ENCODE results near the gene LDLRAD3.

DNA sequence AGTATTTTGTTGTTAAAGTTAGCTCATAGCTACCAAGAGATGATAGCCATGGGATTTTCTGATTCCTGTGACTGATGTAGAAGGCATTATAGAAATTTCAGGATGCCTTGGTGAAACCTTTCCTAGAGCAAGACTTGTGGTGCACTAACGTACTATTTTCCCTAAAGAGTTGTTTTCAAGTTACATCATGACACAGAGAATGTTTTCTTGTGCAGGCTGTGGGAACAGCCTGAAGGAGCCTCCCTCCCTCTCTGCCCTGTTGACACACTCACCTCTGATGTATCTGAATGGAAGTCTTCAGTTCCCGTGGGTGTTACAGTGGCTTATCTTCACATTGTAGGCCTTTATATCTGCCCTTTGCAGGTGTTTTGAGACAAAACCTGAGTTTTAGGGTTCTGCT lies 121.6 kb downstream of the LDLRAD3 start:
- TF ChIP-seq, protein P1, sequence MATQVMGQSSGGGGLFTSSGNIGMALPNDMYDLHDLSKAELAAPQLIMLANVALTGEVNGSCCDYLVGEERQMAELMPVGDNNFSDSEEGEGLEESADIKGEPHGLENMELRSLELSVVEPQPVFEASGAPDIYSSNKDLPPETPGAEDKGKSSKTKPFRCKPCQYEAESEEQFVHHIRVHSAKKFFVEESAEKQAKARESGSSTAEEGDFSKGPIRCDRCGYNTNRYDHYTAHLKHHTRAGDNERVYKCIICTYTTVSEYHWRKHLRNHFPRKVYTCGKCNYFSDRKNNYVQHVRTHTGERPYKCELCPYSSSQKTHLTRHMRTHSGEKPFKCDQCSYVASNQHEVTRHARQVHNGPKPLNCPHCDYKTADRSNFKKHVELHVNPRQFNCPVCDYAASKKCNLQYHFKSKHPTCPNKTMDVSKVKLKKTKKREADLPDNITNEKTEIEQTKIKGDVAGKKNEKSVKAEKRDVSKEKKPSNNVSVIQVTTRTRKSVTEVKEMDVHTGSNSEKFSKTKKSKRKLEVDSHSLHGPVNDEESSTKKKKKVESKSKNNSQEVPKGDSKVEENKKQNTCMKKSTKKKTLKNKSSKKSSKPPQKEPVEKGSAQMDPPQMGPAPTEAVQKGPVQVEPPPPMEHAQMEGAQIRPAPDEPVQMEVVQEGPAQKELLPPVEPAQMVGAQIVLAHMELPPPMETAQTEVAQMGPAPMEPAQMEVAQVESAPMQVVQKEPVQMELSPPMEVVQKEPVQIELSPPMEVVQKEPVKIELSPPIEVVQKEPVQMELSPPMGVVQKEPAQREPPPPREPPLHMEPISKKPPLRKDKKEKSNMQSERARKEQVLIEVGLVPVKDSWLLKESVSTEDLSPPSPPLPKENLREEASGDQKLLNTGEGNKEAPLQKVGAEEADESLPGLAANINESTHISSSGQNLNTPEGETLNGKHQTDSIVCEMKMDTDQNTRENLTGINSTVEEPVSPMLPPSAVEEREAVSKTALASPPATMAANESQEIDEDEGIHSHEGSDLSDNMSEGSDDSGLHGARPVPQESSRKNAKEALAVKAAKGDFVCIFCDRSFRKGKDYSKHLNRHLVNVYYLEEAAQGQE (IDR thresholded peaks at IDR 0.05; ENCODE audit: low read depth, low read length), result no peak
- TF ChIP-seq TEAD4 (IDR thresholded peaks at IDR 0.05; ENCODE audit: borderline replicate concordance, insufficient read depth) (no peak), GABPA (IDR thresholded peaks at IDR 0.05; ENCODE audit: low read depth) (no peak), POLR2AphosphoS5 (IDR thresholded peaks at IDR 0.05; ENCODE audit: low read depth, low read length) (no peak), RFX5 (IDR thresholded peaks at IDR 0.05; ENCODE audit: low read length) (no peak), EZH2phosphoT487 (IDR thresholded peaks at IDR 0.05; ENCODE audit: borderline replicate concordance, low read depth) (no peak), TAF1 (IDR thresholded peaks at IDR 0.05; ENCODE audit: borderline replicate concordance, low read depth, low read length) (no peak)
- TF ChIP-seq, protein P2, sequence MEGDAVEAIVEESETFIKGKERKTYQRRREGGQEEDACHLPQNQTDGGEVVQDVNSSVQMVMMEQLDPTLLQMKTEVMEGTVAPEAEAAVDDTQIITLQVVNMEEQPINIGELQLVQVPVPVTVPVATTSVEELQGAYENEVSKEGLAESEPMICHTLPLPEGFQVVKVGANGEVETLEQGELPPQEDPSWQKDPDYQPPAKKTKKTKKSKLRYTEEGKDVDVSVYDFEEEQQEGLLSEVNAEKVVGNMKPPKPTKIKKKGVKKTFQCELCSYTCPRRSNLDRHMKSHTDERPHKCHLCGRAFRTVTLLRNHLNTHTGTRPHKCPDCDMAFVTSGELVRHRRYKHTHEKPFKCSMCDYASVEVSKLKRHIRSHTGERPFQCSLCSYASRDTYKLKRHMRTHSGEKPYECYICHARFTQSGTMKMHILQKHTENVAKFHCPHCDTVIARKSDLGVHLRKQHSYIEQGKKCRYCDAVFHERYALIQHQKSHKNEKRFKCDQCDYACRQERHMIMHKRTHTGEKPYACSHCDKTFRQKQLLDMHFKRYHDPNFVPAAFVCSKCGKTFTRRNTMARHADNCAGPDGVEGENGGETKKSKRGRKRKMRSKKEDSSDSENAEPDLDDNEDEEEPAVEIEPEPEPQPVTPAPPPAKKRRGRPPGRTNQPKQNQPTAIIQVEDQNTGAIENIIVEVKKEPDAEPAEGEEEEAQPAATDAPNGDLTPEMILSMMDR (IDR thresholded peaks at IDR 0.05), result no peak
- TF ChIP-seq, protein P3, sequence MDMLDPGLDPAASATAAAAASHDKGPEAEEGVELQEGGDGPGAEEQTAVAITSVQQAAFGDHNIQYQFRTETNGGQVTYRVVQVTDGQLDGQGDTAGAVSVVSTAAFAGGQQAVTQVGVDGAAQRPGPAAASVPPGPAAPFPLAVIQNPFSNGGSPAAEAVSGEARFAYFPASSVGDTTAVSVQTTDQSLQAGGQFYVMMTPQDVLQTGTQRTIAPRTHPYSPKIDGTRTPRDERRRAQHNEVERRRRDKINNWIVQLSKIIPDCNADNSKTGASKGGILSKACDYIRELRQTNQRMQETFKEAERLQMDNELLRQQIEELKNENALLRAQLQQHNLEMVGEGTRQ (IDR thresholded peaks at IDR 0.05; ENCODE audit: borderline replicate concordance, low read depth, low read length), result no peak

Data from SK-N-SH (cell line).